ENCODE data around the gene PPM1A. TPM values are rescaled to one million over a fixed set of nuclear protein-coding genes. Genes with fewer than 3 reads are reported as not detected.

Gene PPM1A
- total and polyA plus RNA-seq, 2 experiments from 2014 or later = 16.9 to 21.5 TPM

GRCh38 chr14:60294411-60295069 is 45.5 kb downstream of the PPM1A start:
- H3K79me2 ChIP-seq (ENCODE audit: insufficient read depth) = no peaks in the 10 kb centered on the region
- DNase-seq = no peak
- H3K4me3 ChIP-seq = no peak overlapping the region
- no peaks in the 10 kb centered on the region for H3K4me1 ChIP-seq (ENCODE audit: insufficient read depth)
- H3K27ac ChIP-seq = no peak overlapping the region
- H3K9me3 ChIP-seq (ENCODE audit: low read depth) = no peaks in the 10 kb centered on the region
- no peak overlapping the region for H2AFZ ChIP-seq
- H3K27me3 ChIP-seq (replicated peaks; ENCODE audit: insufficient read depth) = no peaks in the 10 kb centered on the region
- TF ChIP-seq EZH2 (IDR thresholded peaks at IDR 0.05; ENCODE audit: insufficient read depth, poor library complexity, severe bottlenecking) (no peak), EZH2phosphoT487 (IDR thresholded peaks at IDR 0.05; ENCODE audit: insufficient read depth, low read depth) (no peak)
- H3K9ac ChIP-seq = no peak overlapping the region
- no peak overlapping the region for H3K4me2 ChIP-seq (ENCODE audit: unreplicated experiment)
- WGBS, 2 experiments (ENCODE audit: low coverage in 1 of 2, low lambda C conversion rate in 2 of 2, missing lambda C conversion rate in 2 of 2) = 96 to 99% methylated on average over 3 of the region's 3 CpGs
- in situ Hi-C loops (cut with MboI) = no loop called here
- H4K20me1 ChIP-seq (ENCODE audit: insufficient read depth) = no peaks in the 10 kb centered on the region
- no peaks in the 10 kb centered on the region for H3K9me2 ChIP-seq (ENCODE audit: insufficient read depth)
- H3F3A ChIP-seq (ENCODE audit: insufficient read depth) = no peaks in the 10 kb centered on the region
- peaks cover 49% of the 10 kb centered on the region for H3K36me3 ChIP-seq (ENCODE audit: low read depth)

GRCh38 chr14:60300019-60300418 is 51.0 kb downstream of the PPM1A start:
- TF ChIP-seq EZH2 (IDR thresholded peaks at IDR 0.05; ENCODE audit: insufficient read depth, poor library complexity, severe bottlenecking) = no peak
- TF ChIP-seq EZH2phosphoT487 (IDR thresholded peaks at IDR 0.05; ENCODE audit: insufficient read depth, low read depth) = no peak
- Histone ChIP-seq H2AFZ (no peak overlapping the region), H3K36me3 (ENCODE audit: low read depth) (0 out of 2 replicates have a peak, but pooled peaks cover 12% of the 10 kb centered on the region), H3K27me3 (replicated peaks; ENCODE audit: insufficient read depth) (no peaks in the 10 kb centered on the region), H3K4me2 (ENCODE audit: unreplicated experiment) (no peak overlapping the region), H3K4me3 (no peak overlapping the region), H3F3A (ENCODE audit: insufficient read depth) (no peaks in the 10 kb centered on the region), H4K20me1 (ENCODE audit: insufficient read depth) (no peaks in the 10 kb centered on the region), H3K9ac (no peak overlapping the region), H3K4me1 (ENCODE audit: insufficient read depth) (no peaks in the 10 kb centered on the region), H3K27ac (no peak overlapping the region), H3K79me2 (ENCODE audit: insufficient read depth) (no peaks in the 10 kb centered on the region), H3K9me3 (ENCODE audit: low read depth) (no peaks in the 10 kb centered on the region), H3K9me2 (ENCODE audit: insufficient read depth) (no peaks in the 10 kb centered on the region)
- in situ Hi-C loops (cut with MboI) = no loop called here
- DNase-seq = no peak

GRCh38 chr14:60301685-60302084 is 52.7 kb downstream of the PPM1A start:
- no peaks in the 10 kb centered on the region for H3K9me3 ChIP-seq (ENCODE audit: low read depth)
- H2AFZ ChIP-seq = no peak overlapping the region
- 0 out of 2 replicates have a peak, but pooled peaks cover 4% of the 10 kb centered on the region for H3K36me3 ChIP-seq (ENCODE audit: low read depth)
- H3K27ac ChIP-seq = no peak overlapping the region
- H3K4me3 ChIP-seq = no peak overlapping the region
- H3K79me2 ChIP-seq (ENCODE audit: insufficient read depth) = no peaks in the 10 kb centered on the region
- in situ Hi-C loops (cut with MboI) = no loop called here
- no peaks in the 10 kb centered on the region for H3K27me3 ChIP-seq (replicated peaks; ENCODE audit: insufficient read depth)
- no peak overlapping the region for H3K9ac ChIP-seq
- no peaks in the 10 kb centered on the region for H3K4me1 ChIP-seq (ENCODE audit: insufficient read depth)
- TF ChIP-seq EZH2phosphoT487 (IDR thresholded peaks at IDR 0.05; ENCODE audit: insufficient read depth, low read depth) (no peak), EZH2 (IDR thresholded peaks at IDR 0.05; ENCODE audit: insufficient read depth, poor library complexity, severe bottlenecking) (no peak)
- H3K4me2 ChIP-seq (ENCODE audit: unreplicated experiment) = no peak overlapping the region
- no peaks in the 10 kb centered on the region for H4K20me1 ChIP-seq (ENCODE audit: insufficient read depth)
- H3F3A ChIP-seq (ENCODE audit: insufficient read depth) = 0 out of 2 replicates have a peak, but pooled peaks cover 3% of the 10 kb centered on the region
- no peak for DNase-seq
- no peaks in the 10 kb centered on the region for H3K9me2 ChIP-seq (ENCODE audit: insufficient read depth)
- WGBS, 2 experiments (ENCODE audit: low coverage in 1 of 2, low lambda C conversion rate in 2 of 2, missing lambda C conversion rate in 2 of 2) = 89 to 90% methylated on average over 5 of the region's 5 CpGs

- H3K4me3 ChIP-seq = no peak overlapping the region
- no peaks in the 10 kb centered on the region for H4K20me1 ChIP-seq (ENCODE audit: insufficient read depth)
- no peak overlapping the region for H3K9ac ChIP-seq
- H3K9me2 ChIP-seq (ENCODE audit: insufficient read depth) = no peaks in the 10 kb centered on the region
- no peak for DNase-seq
- H3K27ac ChIP-seq = no peak overlapping the region
- no peaks in the 10 kb centered on the region for H3K27me3 ChIP-seq (replicated peaks; ENCODE audit: insufficient read depth)
- no peaks in the 10 kb centered on the region for H3K9me3 ChIP-seq (ENCODE audit: low read depth)
- no peak for TF ChIP-seq EZH2phosphoT487 (IDR thresholded peaks at IDR 0.05; ENCODE audit: insufficient read depth, low read depth)
- TF ChIP-seq EZH2 (IDR thresholded peaks at IDR 0.05; ENCODE audit: insufficient read depth, poor library complexity, severe bottlenecking) = no peak
- H3K36me3 ChIP-seq (ENCODE audit: low read depth) = no peaks in the 10 kb centered on the region
- no peak overlapping the region for H2AFZ ChIP-seq
- 41 to 61% methylated on average over 1 of the region's 1 CpG for WGBS, 2 experiments (ENCODE audit: low coverage in 1 of 2, low lambda C conversion rate in 2 of 2, missing lambda C conversion rate in 2 of 2)
- no peaks in the 10 kb centered on the region for H3K4me1 ChIP-seq (ENCODE audit: insufficient read depth)
- no peaks in the 10 kb centered on the region for H3K79me2 ChIP-seq (ENCODE audit: insufficient read depth)
- H3F3A ChIP-seq (ENCODE audit: insufficient read depth) = 0 out of 2 replicates have a peak, but pooled peaks cover 7% of the 10 kb centered on the region
- no peak overlapping the region for H3K4me2 ChIP-seq (ENCODE audit: unreplicated experiment)
- in situ Hi-C loops (cut with MboI) = no loop called here
Observed at GRCh38 chr14:60302663-60303062, 53.6 kb downstream of the PPM1A start.

Measured in GM23248 (cell line).